ENCODE measurements around the gene LYVE1. TPM values are rescaled to one million over a fixed set of nuclear protein-coding genes. Genes with fewer than 3 reads are reported as not detected.

The LYVE1 gene
- 4.1 TPM for total RNA-seq
- polyA plus RNA-seq = 16.1 TPM
- long read RNA-seq, donor 1 = 0 reads
- long read RNA-seq, donor 2 = 0 reads
- long read RNA-seq, donor 3, partial matches to known transcripts = 0 of 4 reads
- long read RNA-seq, donor 3, other reads (novel, unspliced or antisense) = 0 of 4 reads
- long read RNA-seq, donor 4 = 0 reads
- long read RNA-seq, donor 5, partial matches to known transcripts = 0 of 4 reads
- long read RNA-seq, donor 5, other reads (novel, unspliced or antisense) = 0 of 4 reads
- long read RNA-seq, donor 6, partial matches to known transcripts = 0 of 3 reads
- long read RNA-seq, donor 6, other reads (novel, unspliced or antisense) = 0 of 3 reads
- long read RNA-seq, donor 7, partial matches to known transcripts = 0 of 2 reads
- long read RNA-seq, donor 7, other reads (novel, unspliced or antisense) = 0 of 2 reads
- long read RNA-seq, donor 8, partial matches to known transcripts = 6 of 9 reads
- long read RNA-seq, donor 8, other reads (novel, unspliced or antisense) = 0 of 9 reads
- long read RNA-seq, donor 9, transcript LYVE1-201 (6 exons, 3,273 nt) = major isoform, 7 of 7 reads
- long read RNA-seq, donor 9, partial matches to known transcripts = 0 of 7 reads
- long read RNA-seq, donor 9, other reads (novel, unspliced or antisense) = 0 of 7 reads
- long read RNA-seq, donor 10, partial matches to known transcripts = 0 of 2 reads
- long read RNA-seq, donor 10, other reads (novel, unspliced or antisense) = 0 of 2 reads

GRCh38 chr11:10568486-10568941 lies at the start of gene LYVE1:
LYVE1 (minus strand) TSS chr11:10568665; CDS start chr11:10568532, 133 bp downstream.
- Histone ChIP-seq H3K4me3 (ENCODE audit: low read length in 2 of 2) (no peak within 1 kb of the TSS), H3K27ac (ENCODE audit: low read depth in 1 of 2, low read length in 1 of 2) (no peak within 1 kb of the TSS), H3K9me3 (ENCODE audit: control insufficient read depth in 2 of 2, insufficient read depth in 1 of 2, low read length in 1 of 2) (no peaks in the 10 kb centered on the region), H3K4me1 (ENCODE audit: control insufficient read depth in 2 of 2, insufficient read depth in 2 of 2, low read length in 2 of 2) (no peaks in the 10 kb centered on the region), H3K27me3 (ENCODE audit: control insufficient read depth in 2 of 2, insufficient read depth in 1 of 2, low read length in 1 of 2) (no peaks in the 10 kb centered on the region), H3K36me3 (ENCODE audit: control insufficient read depth in 2 of 2, insufficient read depth in 2 of 2, low read length in 1 of 2) (no peaks in the 10 kb centered on the region)
- WGBS = 92% methylated on average over 7 of the region's 7 CpGs
- no peak for DNase-seq (ENCODE audit: low read depth in 6 of 9, low spot score in 9 of 9)

- H3K4me3 ChIP-seq (ENCODE audit: low read length in 2 of 2) = no peak overlapping the region
- H3K4me1 ChIP-seq (ENCODE audit: control insufficient read depth in 2 of 2, insufficient read depth in 2 of 2, low read length in 2 of 2) = no peaks in the 10 kb centered on the region
- H3K9me3 ChIP-seq (ENCODE audit: control insufficient read depth in 2 of 2, insufficient read depth in 1 of 2, low read length in 1 of 2) = no peaks in the 10 kb centered on the region
- H3K27ac ChIP-seq (ENCODE audit: low read depth in 1 of 2, low read length in 1 of 2) = no peak overlapping the region
- no peak for DNase-seq (ENCODE audit: low read depth in 6 of 9, low spot score in 9 of 9)
- H3K36me3 ChIP-seq (ENCODE audit: control insufficient read depth in 2 of 2, insufficient read depth in 2 of 2, low read length in 1 of 2) = no peaks in the 10 kb centered on the region
- H3K27me3 ChIP-seq (ENCODE audit: control insufficient read depth in 2 of 2, insufficient read depth in 1 of 2, low read length in 1 of 2) = no peaks in the 10 kb centered on the region
- WGBS = 77% methylated on average over 1 of the region's 1 CpG
Observed at GRCh38 chr11:10617551-10617950, 49.1 kb upstream of the LYVE1 start.

- H3K4me3 ChIP-seq (ENCODE audit: low read length in 2 of 2) = no peak overlapping the region
- no peaks in the 10 kb centered on the region for H3K9me3 ChIP-seq (ENCODE audit: control insufficient read depth in 2 of 2, insufficient read depth in 1 of 2, low read length in 1 of 2)
- H3K4me1 ChIP-seq (ENCODE audit: control insufficient read depth in 2 of 2, insufficient read depth in 2 of 2, low read length in 2 of 2) = peaks cover 4 to 14% of the 10 kb centered on the region in 2 donors
- DNase-seq (ENCODE audit: low read depth in 6 of 9, low spot score in 9 of 9) = no peak
- WGBS = 79% methylated on average over 9 of the region's 9 CpGs
- no peaks in the 10 kb centered on the region for H3K36me3 ChIP-seq (ENCODE audit: control insufficient read depth in 2 of 2, insufficient read depth in 2 of 2, low read length in 1 of 2)
- H3K27ac ChIP-seq (ENCODE audit: low read depth in 1 of 2, low read length in 1 of 2) = no peak overlapping the region
- H3K27me3 ChIP-seq (ENCODE audit: control insufficient read depth in 2 of 2, insufficient read depth in 1 of 2, low read length in 1 of 2) = no peaks in the 10 kb centered on the region
Observed at GRCh38 chr11:10611979-10612862, 43.8 kb upstream of the LYVE1 start.

- 97% methylated on average over 3 of the region's 3 CpGs for WGBS
- DNase-seq (ENCODE audit: low read depth in 6 of 9, low spot score in 9 of 9) = no peak
- no peaks in the 10 kb centered on the region for H3K9me3 ChIP-seq (ENCODE audit: control insufficient read depth in 2 of 2, insufficient read depth in 1 of 2, low read length in 1 of 2)
- H3K27ac ChIP-seq (ENCODE audit: low read depth in 1 of 2, low read length in 1 of 2) = no peak overlapping the region
- H3K36me3 ChIP-seq (ENCODE audit: control insufficient read depth in 2 of 2, insufficient read depth in 2 of 2, low read length in 1 of 2) = no peaks in the 10 kb centered on the region
- H3K4me1 ChIP-seq (ENCODE audit: control insufficient read depth in 2 of 2, insufficient read depth in 2 of 2, low read length in 2 of 2) = peaks cover 30 to 40% of the 10 kb centered on the region in 2 donors
- no peak overlapping the region for H3K4me3 ChIP-seq (ENCODE audit: low read length in 2 of 2)
- H3K27me3 ChIP-seq (ENCODE audit: control insufficient read depth in 2 of 2, insufficient read depth in 1 of 2, low read length in 1 of 2) = no peaks in the 10 kb centered on the region
Observed at GRCh38 chr11:10609636-10610035, 41.2 kb upstream of the LYVE1 start.

- no peak overlapping the region for H3K27ac ChIP-seq (ENCODE audit: low read depth in 1 of 2, low read length in 1 of 2)
- no peaks in the 10 kb centered on the region for H3K9me3 ChIP-seq (ENCODE audit: control insufficient read depth in 2 of 2, insufficient read depth in 1 of 2, low read length in 1 of 2)
- no peaks in the 10 kb centered on the region for H3K27me3 ChIP-seq (ENCODE audit: control insufficient read depth in 2 of 2, insufficient read depth in 1 of 2, low read length in 1 of 2)
- DNase-seq (ENCODE audit: low read depth in 6 of 9, low spot score in 9 of 9) = no peak
- no peaks in the 10 kb centered on the region for H3K36me3 ChIP-seq (ENCODE audit: control insufficient read depth in 2 of 2, insufficient read depth in 2 of 2, low read length in 1 of 2)
- no peak overlapping the region for H3K4me3 ChIP-seq (ENCODE audit: low read length in 2 of 2)
- peaks cover 40 to 50% of the 10 kb centered on the region in 2 donors for H3K4me1 ChIP-seq (ENCODE audit: control insufficient read depth in 2 of 2, insufficient read depth in 2 of 2, low read length in 2 of 2)
Observed at GRCh38 chr11:10608584-10608983, 40.1 kb upstream of the LYVE1 start.

- 44% methylated on average over 6 of the region's 6 CpGs for WGBS
- peaks cover 42 to 60% of the 10 kb centered on the region in 2 donors for H3K4me1 ChIP-seq (ENCODE audit: control insufficient read depth in 2 of 2, insufficient read depth in 2 of 2, low read length in 2 of 2)
Observed at GRCh38 chr11:10607462-10608132, 39.1 kb upstream of the LYVE1 start.

GRCh38 chr11:10606536-10607208 lies 38.2 kb upstream of the LYVE1 start:
- DNase-seq (ENCODE audit: low read depth in 6 of 9, low spot score in 9 of 9) = peak in 1 of 9 donors; percentile 55
- H3K4me3 ChIP-seq (ENCODE audit: low read length in 2 of 2) = no peak overlapping the region
- WGBS = 79% methylated on average over 6 of the region's 6 CpGs
- peaks cover 42 to 69% of the 10 kb centered on the region in 2 donors for H3K4me1 ChIP-seq (ENCODE audit: control insufficient read depth in 2 of 2, insufficient read depth in 2 of 2, low read length in 2 of 2)
- no peaks in the 10 kb centered on the region for H3K9me3 ChIP-seq (ENCODE audit: control insufficient read depth in 2 of 2, insufficient read depth in 1 of 2, low read length in 1 of 2)
- H3K27ac ChIP-seq (ENCODE audit: low read depth in 1 of 2, low read length in 1 of 2) = peak overlapping the region in 1 of 2 donors; percentile 68
- no peaks in the 10 kb centered on the region for H3K36me3 ChIP-seq (ENCODE audit: control insufficient read depth in 2 of 2, insufficient read depth in 2 of 2, low read length in 1 of 2)
- no peaks in the 10 kb centered on the region for H3K27me3 ChIP-seq (ENCODE audit: control insufficient read depth in 2 of 2, insufficient read depth in 1 of 2, low read length in 1 of 2)

More at GRCh38 chr11:10607462-10608132, 39.1 kb upstream of the LYVE1 start:
- Histone ChIP-seq H3K36me3 (ENCODE audit: control insufficient read depth in 2 of 2, insufficient read depth in 2 of 2, low read length in 1 of 2) (no peaks in the 10 kb centered on the region), H3K9me3 (ENCODE audit: control insufficient read depth in 2 of 2, insufficient read depth in 1 of 2, low read length in 1 of 2) (no peaks in the 10 kb centered on the region), H3K4me3 (ENCODE audit: low read length in 2 of 2) (no peak overlapping the region), H3K27ac (ENCODE audit: low read depth in 1 of 2, low read length in 1 of 2) (peak overlapping the region in 1 of 2 donors; percentile 15), H3K27me3 (ENCODE audit: control insufficient read depth in 2 of 2, insufficient read depth in 1 of 2, low read length in 1 of 2) (no peaks in the 10 kb centered on the region)
- no peak for DNase-seq (ENCODE audit: low read depth in 6 of 9, low spot score in 9 of 9)

- DNase-seq (ENCODE audit: low read depth in 6 of 9, low spot score in 9 of 9) = peak in 1 of 9 donors; percentile 52
- H3K9me3 ChIP-seq (ENCODE audit: control insufficient read depth in 2 of 2, insufficient read depth in 1 of 2, low read length in 1 of 2) = no peaks in the 10 kb centered on the region
- no peak overlapping the region for H3K4me3 ChIP-seq (ENCODE audit: low read length in 2 of 2)
- H3K27ac ChIP-seq (ENCODE audit: low read depth in 1 of 2, low read length in 1 of 2) = peak overlapping the region; percentile 58 to 68
- H3K36me3 ChIP-seq (ENCODE audit: control insufficient read depth in 2 of 2, insufficient read depth in 2 of 2, low read length in 1 of 2) = no peaks in the 10 kb centered on the region
- peaks cover 42 to 76% of the 10 kb centered on the region in 2 donors for H3K4me1 ChIP-seq (ENCODE audit: control insufficient read depth in 2 of 2, insufficient read depth in 2 of 2, low read length in 2 of 2)
- H3K27me3 ChIP-seq (ENCODE audit: control insufficient read depth in 2 of 2, insufficient read depth in 1 of 2, low read length in 1 of 2) = no peaks in the 10 kb centered on the region
- WGBS = 37% methylated on average over 6 of the region's 6 CpGs
Observed at GRCh38 chr11:10605941-10606381, 37.5 kb upstream of the LYVE1 start.
